Fibroblast of mammary gland (primary cell): ENCODE results near the gene ZCCHC17.
A peak's percentile ranks its signal among the peaks of the same experiment; 100 is the strongest.

Experiments
- DNase-seq: peaks from one replicate; pipeline ENCODE4 v3.0.0-alpha.2; 2010; ENCODE audit warnings: low read depth
- H3K4me3 ChIP-seq: 2 replicates; pipeline ENCODE4 v1.5.1; 2011; ENCODE audit warnings: low read depth, mild to moderate bottlenecking, low read length, moderate library complexity; ENCODE audit not compliant: control insufficient read depth
- CTCF ChIP-seq: conservative IDR thresholded peaks from 2 replicates; pipeline ENCODE4 v1.5.1; 2011; ENCODE audit warnings: low read depth, low read length, inconsistent platforms; ENCODE audit not compliant: control insufficient read depth, insufficient read depth

Gene ZCCHC17

GRCh38 chr1:31366796-31367195 lies 70.0 kb downstream of the ZCCHC17 start:
- DNase-seq = no peak
- TF ChIP-seq CTCF = no peak
- no peak overlapping the region for H3K4me3 ChIP-seq

GRCh38 chr1:31368611-31369107 lies 71.8 kb downstream of the ZCCHC17 start:
- no peak for DNase-seq
- TF ChIP-seq CTCF = no peak
- no peak overlapping the region for H3K4me3 ChIP-seq

- no peak for TF ChIP-seq CTCF
- no peak for DNase-seq
- no peak overlapping the region for H3K4me3 ChIP-seq
These were observed 73.2 kb downstream of the ZCCHC17 start for GRCh38 chr1:31370021-31370420.

GRCh38 chr1:31370565-31370964 lies 73.7 kb downstream of the ZCCHC17 start:
- no peak for DNase-seq
- no peak for TF ChIP-seq CTCF
- H3K4me3 ChIP-seq = no peak overlapping the region

GRCh38 chr1:31371121-31371959 lies 74.5 kb downstream of the ZCCHC17 start:
- no peak for DNase-seq
- no peak for TF ChIP-seq CTCF
- H3K4me3 ChIP-seq = peak overlapping the region; percentile 24

- no peak for TF ChIP-seq CTCF
- H3K4me3 ChIP-seq = peak overlapping the region; percentile 24
- no peak for DNase-seq
These were observed 75.2 kb downstream of the ZCCHC17 start for GRCh38 chr1:31372051-31372450.
